ENCODE measurements around the gene OR52E1.

DNA sequence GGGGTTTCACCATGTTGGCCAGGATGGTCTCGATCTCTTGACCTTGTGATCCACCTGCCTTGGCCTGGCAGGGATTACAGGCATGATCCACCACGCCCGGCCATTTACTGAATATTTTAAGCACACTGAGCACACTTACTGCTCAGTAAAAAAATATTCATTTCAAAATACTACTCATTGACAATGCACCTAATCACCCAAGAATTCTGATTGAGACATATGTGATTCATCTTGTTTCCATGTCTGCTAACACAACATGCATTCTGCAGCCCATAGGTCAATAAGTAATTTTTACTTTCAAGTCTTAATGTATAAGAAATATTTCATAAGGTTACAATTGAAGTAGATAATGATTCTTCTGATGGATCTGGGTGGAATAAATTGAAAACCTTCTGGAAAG, 27.3 kb upstream of the OR52E1 start:
- TF ChIP-seq POLR2A (IDR thresholded peaks at IDR 0.05; ENCODE audit: extremely low read depth, insufficient read length): no peak
- TF ChIP-seq, protein P1, sequence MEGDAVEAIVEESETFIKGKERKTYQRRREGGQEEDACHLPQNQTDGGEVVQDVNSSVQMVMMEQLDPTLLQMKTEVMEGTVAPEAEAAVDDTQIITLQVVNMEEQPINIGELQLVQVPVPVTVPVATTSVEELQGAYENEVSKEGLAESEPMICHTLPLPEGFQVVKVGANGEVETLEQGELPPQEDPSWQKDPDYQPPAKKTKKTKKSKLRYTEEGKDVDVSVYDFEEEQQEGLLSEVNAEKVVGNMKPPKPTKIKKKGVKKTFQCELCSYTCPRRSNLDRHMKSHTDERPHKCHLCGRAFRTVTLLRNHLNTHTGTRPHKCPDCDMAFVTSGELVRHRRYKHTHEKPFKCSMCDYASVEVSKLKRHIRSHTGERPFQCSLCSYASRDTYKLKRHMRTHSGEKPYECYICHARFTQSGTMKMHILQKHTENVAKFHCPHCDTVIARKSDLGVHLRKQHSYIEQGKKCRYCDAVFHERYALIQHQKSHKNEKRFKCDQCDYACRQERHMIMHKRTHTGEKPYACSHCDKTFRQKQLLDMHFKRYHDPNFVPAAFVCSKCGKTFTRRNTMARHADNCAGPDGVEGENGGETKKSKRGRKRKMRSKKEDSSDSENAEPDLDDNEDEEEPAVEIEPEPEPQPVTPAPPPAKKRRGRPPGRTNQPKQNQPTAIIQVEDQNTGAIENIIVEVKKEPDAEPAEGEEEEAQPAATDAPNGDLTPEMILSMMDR (IDR thresholded peaks at IDR 0.05; ENCODE audit: low read depth, low read length): no peak
- TF ChIP-seq, protein P2, sequence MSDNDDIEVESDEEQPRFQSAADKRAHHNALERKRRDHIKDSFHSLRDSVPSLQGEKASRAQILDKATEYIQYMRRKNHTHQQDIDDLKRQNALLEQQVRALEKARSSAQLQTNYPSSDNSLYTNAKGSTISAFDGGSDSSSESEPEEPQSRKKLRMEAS (IDR thresholded peaks at IDR 0.05; ENCODE audit: low read depth, low read length): no peak
- no peak for TF ChIP-seq MYC (IDR thresholded peaks at IDR 0.05; ENCODE audit: low read depth, low read length)
